ENCODE results near the gene INO80B. TPM values are rescaled to one million over a fixed set of nuclear protein-coding genes. Genes with fewer than 3 reads are reported as not detected.

The INO80B gene
- 13.0 and 14.9 TPM in 2 replicates for total RNA-seq
- polyA plus RNA-seq: 6.9 TPM in 2 replicates
- polyA plus RNA-seq (2012): 19.6 and 21.3 TPM in 2 replicates
- polyA minus RNA-seq (ENCODE audit: low replicate concordance): 4.1 and 8.4 TPM in 2 replicates

- H3K4me1 ChIP-seq (ENCODE audit: control insufficient read depth, extremely low read depth, insufficient read depth, low read length): peaks cover 19% of the 10 kb centered on the region
- peak; percentile 97 to 99 for DNase-seq (ENCODE audit: low read depth in 2 of 2)
- H3K4me2 ChIP-seq (ENCODE audit: extremely low read depth, insufficient read depth, low read length): peak within 1 kb of the TSS; percentile 98
- H3K9ac ChIP-seq (ENCODE audit: insufficient read depth, low read length): peak within 1 kb of the TSS; percentile 32
- TF ChIP-seq CTCF (conservative IDR thresholded peaks at IDR 0.05 in 1 of 2, IDR thresholded peaks at IDR 0.05 in 1 of 2; ENCODE audit: low read depth in 1 of 2, low read length in 2 of 2) (no peak), EZH2 (IDR thresholded peaks at IDR 0.05; ENCODE audit: low read length, missing control alignments) (no peak)
- peak within 1 kb of the TSS; percentile 76 to 89 (median 87) for H3K4me3 ChIP-seq (replicated peaks in 1 of 4; ENCODE audit: control extremely low read depth in 1 of 4, insufficient read depth in 1 of 4, low read depth in 3 of 4, low read length in 4 of 4)
- no peaks in the 10 kb centered on the region for H3K36me3 ChIP-seq (ENCODE audit: control insufficient read depth, insufficient read depth, low read length)
- H4K20me1 ChIP-seq (ENCODE audit: control insufficient read depth, extremely low read depth, insufficient read depth, low read length): no peaks in the 10 kb centered on the region
- no peaks in the 10 kb centered on the region for H3K27me3 ChIP-seq (ENCODE audit: control insufficient read depth, insufficient read depth, low read length)
- H3K27ac ChIP-seq (ENCODE audit: insufficient read depth, low read length): peak within 1 kb of the TSS; percentile 52
- no peaks in the 10 kb centered on the region for H3K9me3 ChIP-seq (ENCODE audit: control insufficient read depth, insufficient read depth, low read depth, low read length)
- H3K79me2 ChIP-seq (ENCODE audit: control insufficient read depth, insufficient read depth, low read length): peaks cover 4% of the 10 kb centered on the region
- H2AFZ ChIP-seq (ENCODE audit: low read length): peak within 1 kb of the TSS; percentile 80
Observed at GRCh38 chr2:74454654-74455511, at the start of gene INO80B. INO80B (plus strand) TSS chr2:74455087; CDS start chr2:74455117, 30 bp downstream.

GRCh38 chr2:74406035-74406434, 48.9 kb upstream of the INO80B start:
- Histone ChIP-seq H4K20me1 (ENCODE audit: control insufficient read depth, extremely low read depth, insufficient read depth, low read length) (no peaks in the 10 kb centered on the region), H3K9ac (ENCODE audit: insufficient read depth, low read length) (no peak overlapping the region), H3K4me2 (ENCODE audit: extremely low read depth, insufficient read depth, low read length) (no peak overlapping the region), H3K4me3 (replicated peaks in 1 of 4; ENCODE audit: control extremely low read depth in 1 of 4, insufficient read depth in 1 of 4, low read depth in 3 of 4, low read length in 4 of 4) (no peak overlapping the region), H3K27me3 (ENCODE audit: control insufficient read depth, insufficient read depth, low read length) (no peaks in the 10 kb centered on the region), H3K36me3 (ENCODE audit: control insufficient read depth, insufficient read depth, low read length) (no peaks in the 10 kb centered on the region), H2AFZ (ENCODE audit: low read length) (no peak overlapping the region), H3K4me1 (ENCODE audit: control insufficient read depth, extremely low read depth, insufficient read depth, low read length) (no peaks in the 10 kb centered on the region), H3K27ac (ENCODE audit: insufficient read depth, low read length) (no peak overlapping the region), H3K79me2 (ENCODE audit: control insufficient read depth, insufficient read depth, low read length) (no peaks in the 10 kb centered on the region), H3K9me3 (ENCODE audit: control insufficient read depth, insufficient read depth, low read depth, low read length) (no peaks in the 10 kb centered on the region)
- no peak for DNase-seq (ENCODE audit: low read depth in 2 of 2)
- no peak for TF ChIP-seq CTCF (conservative IDR thresholded peaks at IDR 0.05 in 1 of 2, IDR thresholded peaks at IDR 0.05 in 1 of 2; ENCODE audit: low read depth in 1 of 2, low read length in 2 of 2)

- DNase-seq (ENCODE audit: low read depth in 2 of 2): no peak
- H3K4me1 ChIP-seq (ENCODE audit: control insufficient read depth, extremely low read depth, insufficient read depth, low read length): no peaks in the 10 kb centered on the region
- H3K36me3 ChIP-seq (ENCODE audit: control insufficient read depth, insufficient read depth, low read length): no peaks in the 10 kb centered on the region
- H3K9ac ChIP-seq (ENCODE audit: insufficient read depth, low read length): no peak overlapping the region
- H3K27me3 ChIP-seq (ENCODE audit: control insufficient read depth, insufficient read depth, low read length): no peaks in the 10 kb centered on the region
- no peaks in the 10 kb centered on the region for H3K9me3 ChIP-seq (ENCODE audit: control insufficient read depth, insufficient read depth, low read depth, low read length)
- H3K27ac ChIP-seq (ENCODE audit: insufficient read depth, low read length): no peak overlapping the region
- H3K4me2 ChIP-seq (ENCODE audit: extremely low read depth, insufficient read depth, low read length): no peak overlapping the region
- no peak overlapping the region for H2AFZ ChIP-seq (ENCODE audit: low read length)
- no peak overlapping the region for H3K4me3 ChIP-seq (replicated peaks in 1 of 4; ENCODE audit: control extremely low read depth in 1 of 4, insufficient read depth in 1 of 4, low read depth in 3 of 4, low read length in 4 of 4)
- TF ChIP-seq CTCF (conservative IDR thresholded peaks at IDR 0.05 in 1 of 2, IDR thresholded peaks at IDR 0.05 in 1 of 2; ENCODE audit: low read depth in 1 of 2, low read length in 2 of 2) (no peak), EZH2 (IDR thresholded peaks at IDR 0.05; ENCODE audit: low read length, missing control alignments) (no peak)
- H4K20me1 ChIP-seq (ENCODE audit: control insufficient read depth, extremely low read depth, insufficient read depth, low read length): no peaks in the 10 kb centered on the region
- no peaks in the 10 kb centered on the region for H3K79me2 ChIP-seq (ENCODE audit: control insufficient read depth, insufficient read depth, low read length)
Observed at GRCh38 chr2:74407682-74408081, 47.2 kb upstream of the INO80B start.

Measured in fibroblast of lung (primary cell).